GM21717 (cell line): ENCODE results near the gene TEX55.
"Not testable (repeated sequence)": the region's sequence is repeated elsewhere in the genome, so short reads cannot be mapped to it uniquely, and the experiment has no call there.

Experiments
- ATAC-seq: cut with Tn5 transposase; IDR thresholded peaks from one replicate; pipeline ENCODE4 v1.9.1; 2021; ENCODE audit warnings: mild to moderate bottlenecking, moderate library complexity; ENCODE audit not compliant: unreplicated experiment

The TEX55 gene

DNA sequence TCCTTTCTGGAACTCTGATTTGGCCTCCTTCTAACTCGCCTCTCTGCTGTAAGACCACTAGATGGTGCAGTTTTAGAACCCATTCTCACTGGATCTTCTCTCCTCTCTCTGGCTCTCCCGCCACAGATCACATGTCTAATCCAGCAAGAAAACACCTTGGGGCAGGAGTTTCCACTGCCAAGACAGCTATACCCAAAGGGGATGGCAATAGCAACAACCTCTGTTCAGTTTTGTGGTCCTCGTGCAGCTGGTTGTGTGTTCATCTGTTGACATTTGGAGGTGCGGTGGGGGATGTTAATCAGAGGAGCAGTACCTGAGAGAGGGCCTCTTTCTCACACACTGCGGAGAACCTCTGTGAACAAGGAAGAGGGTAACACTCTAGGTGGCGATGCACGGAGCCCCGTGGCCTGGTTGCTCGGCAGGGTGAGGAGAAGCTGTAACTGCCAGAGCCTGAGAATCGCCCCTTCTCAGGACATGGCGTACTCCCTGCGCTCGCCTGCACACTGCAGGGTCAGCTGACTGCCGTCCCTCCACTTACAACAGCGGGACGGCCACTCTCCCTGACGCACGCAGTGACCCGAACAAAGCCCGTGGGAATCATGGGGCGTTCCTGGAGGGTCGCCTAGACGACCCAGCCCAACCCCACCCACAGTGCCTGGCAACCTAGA is at the start of gene TEX55:
Gene TEX55, plus strand, starts transcription at position 666 of the 668 bp plus-strand sequence. CDS start 25 bp downstream, outside the sequence.
- ATAC-seq = peak; percentile 84

DNA sequence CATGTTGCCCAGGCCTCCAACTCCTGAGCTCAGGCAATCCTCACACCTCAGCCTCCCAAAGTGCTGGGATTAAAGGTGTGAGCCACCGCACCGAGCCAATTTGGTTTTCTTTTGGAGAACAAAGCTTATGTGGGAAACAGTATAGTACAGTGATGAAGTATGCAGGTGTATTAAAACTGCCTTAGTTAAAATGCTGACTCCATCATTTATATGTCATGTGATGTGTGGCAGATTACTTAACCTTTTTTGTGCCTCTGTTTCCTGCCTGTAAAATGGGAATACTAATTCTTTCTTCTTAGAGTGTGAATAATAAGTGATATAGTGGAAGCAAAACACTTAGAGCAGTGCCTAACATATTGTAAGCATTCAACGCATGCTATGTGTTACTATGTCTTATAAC is 48.0 kb upstream of the TEX55 start:
- ATAC-seq = no peak

DNA sequence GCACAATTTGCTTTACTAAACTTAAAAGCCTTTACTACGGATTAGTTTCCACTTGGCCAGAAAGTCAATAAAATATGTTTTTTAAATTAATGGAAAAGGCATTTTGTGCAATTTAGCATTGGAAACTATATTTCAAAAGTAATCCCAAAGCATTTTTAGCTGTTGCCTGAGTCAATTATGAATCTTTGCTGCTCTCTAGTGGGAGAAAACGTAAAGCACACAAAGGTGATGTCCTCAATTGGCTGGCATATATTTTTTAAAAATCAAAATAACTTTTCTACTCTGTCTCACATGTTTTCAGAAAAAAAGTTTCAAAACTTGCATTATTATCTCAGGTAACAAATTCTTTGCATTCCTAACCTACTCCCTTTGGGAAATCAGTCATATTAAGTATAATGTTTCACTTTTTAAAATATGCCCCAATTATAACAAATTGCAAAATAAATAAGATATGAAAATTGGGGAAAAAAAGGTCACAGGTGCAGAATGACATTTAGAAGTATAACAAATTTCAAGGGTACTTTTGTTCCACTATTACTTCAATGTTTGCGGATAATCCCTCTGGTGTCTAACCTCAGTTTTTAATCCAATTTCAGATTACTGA is 47.2 kb upstream of the TEX55 start:
- no peak for ATAC-seq

- ATAC-seq = no peak
Measured at GRCh38 chr3:119099785-119100184, 46.2 kb upstream of the TEX55 start.

DNA sequence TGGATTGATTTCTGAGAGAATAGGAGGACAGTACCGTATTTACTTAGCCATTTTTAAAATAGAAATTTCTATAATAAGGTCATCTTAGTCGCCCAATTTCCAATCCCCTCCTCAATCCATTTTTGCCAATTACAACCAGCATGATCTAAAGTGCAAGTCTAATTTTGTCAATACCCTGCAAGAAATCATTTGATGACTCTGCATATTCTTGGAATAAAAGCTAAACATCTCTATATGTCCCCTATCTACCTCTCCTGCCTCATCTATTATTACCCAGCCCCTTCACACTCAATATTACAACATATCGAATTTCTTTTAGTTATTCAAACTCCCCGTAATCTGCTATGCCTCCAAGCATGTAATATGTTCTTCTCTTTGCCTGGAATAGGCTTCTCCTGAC is 41.9 kb upstream of the TEX55 start:
- no peak for ATAC-seq

DNA sequence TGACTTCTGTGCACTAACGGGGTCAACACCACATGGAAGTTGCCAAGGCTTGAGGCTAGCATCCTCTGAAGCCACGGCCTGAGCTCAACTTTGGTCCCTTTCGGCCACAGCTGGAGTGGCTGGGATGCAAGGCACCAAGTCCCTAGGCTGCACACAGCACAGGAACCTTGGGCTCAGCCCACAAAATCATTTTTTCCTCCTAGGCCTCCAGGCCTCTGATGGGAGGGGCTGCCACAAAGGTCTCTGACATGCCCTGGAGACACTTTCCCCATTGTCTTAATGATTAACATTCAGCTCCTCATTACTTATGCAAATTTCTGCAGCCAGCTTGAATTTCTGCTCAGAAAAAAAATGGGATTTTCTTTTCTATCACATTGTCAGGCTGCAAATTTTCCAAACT is 27.6 kb upstream of the TEX55 start:
- not testable (repeated sequence) for ATAC-seq

GRCh38 chr3:119120480-119120879 is 25.5 kb upstream of the TEX55 start:
- no peak for ATAC-seq

GRCh38 chr3:119122350-119122749 is 23.6 kb upstream of the TEX55 start:
- no peak for ATAC-seq

DNA sequence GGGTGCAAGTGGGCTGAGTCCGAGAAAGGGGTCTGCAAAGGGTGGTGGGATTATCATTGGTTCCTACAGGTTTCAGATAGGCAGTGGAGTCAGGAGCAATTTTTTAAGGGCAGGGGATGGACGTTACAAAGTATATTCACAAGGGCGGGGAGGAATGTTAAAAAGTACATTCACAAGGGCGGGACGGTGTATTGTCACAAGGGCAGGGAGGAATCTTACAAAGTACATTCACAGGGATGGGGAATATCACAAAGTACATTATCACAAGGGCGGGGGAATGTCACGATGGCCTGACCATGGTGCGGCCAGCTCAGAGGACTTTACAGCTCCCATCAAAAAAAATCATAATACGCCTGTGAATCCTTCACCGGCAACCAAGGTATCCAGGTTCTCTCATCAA is 20.6 kb upstream of the TEX55 start:
- no peak for ATAC-seq

- no peak for ATAC-seq
Measured at GRCh38 chr3:119125742-119126504, 20.0 kb upstream of the TEX55 start.

DNA sequence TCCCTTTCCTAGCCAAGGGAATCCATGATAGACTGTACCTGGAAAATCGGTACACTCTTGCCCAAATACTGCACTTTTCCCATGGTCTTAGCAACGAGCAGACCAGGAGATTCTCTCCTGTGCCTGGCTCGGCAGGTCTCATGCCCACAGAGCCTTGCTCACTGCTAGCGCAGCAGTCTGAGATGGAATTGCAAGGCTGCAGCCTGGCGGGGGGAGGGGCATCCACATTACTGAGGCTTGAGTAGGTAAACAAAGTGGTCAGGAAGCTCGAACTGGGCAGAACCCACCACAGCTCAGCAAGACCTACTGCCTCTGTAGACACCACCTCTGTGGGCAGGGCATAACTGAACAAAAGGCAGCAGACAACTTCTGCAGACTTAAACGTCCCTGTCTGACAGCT is 15.7 kb upstream of the TEX55 start:
- not testable (repeated sequence) for ATAC-seq

- ATAC-seq = not testable (repeated sequence)
Measured at GRCh38 chr3:119132291-119132690, 13.7 kb upstream of the TEX55 start.

DNA sequence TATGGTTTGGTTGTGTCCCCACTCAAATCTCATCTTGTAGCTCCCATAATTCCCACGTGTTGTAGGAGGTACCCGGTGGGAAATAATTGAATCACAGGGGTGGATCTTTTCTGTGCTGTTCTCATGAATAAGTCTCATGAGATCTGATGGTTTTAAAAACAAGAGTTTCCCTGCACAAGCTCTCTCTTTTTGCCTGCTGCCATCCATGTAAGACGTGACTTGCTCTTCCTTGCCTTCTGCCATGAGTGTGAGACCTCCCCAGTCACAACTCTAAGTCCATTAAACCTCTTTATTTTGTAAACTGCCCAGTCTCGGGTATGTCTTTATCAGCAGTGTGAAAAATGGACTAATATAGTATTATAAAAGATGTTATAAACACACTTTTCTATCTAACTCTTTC is 6.6 kb upstream of the TEX55 start:
- not testable (repeated sequence) for ATAC-seq

DNA sequence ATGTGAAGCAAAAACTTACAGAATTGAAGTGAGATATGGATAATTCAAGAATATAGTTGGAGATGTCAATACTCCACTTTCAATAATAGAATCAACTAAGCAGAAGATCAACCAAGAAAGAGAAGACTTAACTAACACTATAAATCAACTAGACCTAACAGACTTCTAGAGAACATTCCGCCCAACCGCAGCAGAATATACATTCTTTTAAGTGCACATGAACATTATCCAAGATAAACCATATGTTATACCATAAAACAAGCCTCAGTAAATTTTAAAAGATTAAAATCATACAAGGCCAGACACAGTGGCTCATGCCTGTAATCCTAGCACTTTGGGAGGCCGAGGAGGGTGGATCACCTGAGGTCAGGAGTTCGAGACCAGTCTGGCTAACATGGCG is 5.5 kb upstream of the TEX55 start:
- ATAC-seq = no peak

DNA sequence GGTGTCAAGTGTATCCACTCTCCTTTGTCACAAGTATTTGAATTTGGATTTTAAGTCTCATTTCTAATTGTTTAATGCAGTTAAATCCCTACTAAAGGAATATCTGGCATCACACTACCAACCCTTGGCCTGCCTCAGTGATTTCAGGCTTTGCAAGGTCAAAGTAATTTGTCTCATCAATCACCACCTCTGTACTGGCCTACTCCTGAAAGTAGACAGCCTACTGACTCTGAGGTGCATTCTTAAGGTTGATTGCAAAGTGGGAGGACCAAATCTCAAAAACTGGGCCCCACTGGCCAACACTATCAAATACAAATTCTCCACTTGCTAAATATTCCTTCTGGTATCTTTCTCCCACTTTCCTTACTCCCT is 851 bp upstream of the TEX55 start:
- peak; percentile 19 for ATAC-seq

DNA sequence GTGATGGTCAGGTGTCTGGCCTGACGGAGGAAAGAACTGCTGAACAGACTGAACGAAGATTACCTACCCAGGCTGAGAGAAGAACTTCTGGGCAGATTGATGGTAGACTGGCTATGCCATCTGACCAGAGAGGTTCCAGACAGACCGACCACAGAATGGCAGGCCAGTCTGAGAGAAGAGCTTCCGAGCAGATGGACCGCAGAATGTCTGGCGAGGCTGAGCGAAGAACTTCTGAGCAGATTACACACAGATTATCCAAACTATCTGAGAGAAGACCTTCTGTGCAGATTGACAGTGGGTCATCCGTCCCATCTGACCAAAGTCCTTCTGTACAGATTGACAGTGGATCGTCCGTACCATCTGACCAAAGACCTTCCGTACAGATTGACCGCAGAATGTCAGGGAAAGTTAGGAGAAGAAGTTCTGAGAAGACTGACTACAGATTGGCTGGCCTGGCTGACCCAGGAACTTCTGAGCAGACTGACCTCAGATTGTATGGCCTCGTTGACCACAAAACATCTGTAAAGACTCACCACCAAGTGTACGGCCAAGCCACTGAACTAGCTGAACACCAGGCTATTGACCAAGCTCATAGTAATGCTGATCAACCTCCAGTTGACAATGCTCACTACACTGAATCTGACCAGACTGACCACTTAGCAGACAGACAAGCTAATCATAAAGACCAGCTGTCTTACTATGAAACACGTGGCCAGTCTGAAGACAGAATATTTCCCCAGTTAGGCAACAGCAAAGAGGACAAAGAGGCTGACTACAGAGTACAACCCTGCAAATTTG is 812 bp downstream of the TEX55 start:
- ATAC-seq = no peak

GRCh38 chr3:119147494-119147893 is 1.5 kb downstream of the TEX55 start:
- no peak for ATAC-seq

DNA sequence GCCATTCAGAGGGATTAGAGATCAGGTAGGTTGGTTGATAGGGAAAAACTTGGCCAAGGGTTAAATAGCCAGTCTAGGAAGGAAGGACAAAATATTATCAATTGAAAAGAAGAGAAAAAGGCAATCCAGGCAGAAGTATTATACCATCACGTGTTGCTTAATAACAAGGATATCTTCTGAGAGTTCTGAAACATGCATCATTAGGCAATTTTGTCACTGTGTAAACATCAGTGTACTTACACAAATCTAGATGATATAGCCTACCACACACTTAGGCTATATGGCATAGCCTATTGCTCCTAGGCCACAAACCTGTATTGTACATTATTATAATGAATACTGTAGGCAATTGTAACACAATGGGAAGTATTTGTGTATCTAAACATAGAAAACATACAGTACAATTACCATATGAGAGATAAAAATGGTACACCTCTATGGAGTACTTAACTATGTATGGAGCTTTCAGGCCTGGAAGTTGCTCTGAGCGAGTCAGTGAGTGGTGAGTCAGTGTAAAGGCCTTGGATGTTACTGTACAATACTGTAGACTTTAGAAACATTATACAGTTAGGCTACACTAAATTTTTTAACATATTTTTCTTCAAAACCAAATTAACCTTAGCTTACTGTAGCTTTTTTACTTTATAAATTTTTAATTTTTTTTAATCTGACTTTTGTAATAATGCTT is 2.7 kb downstream of the TEX55 start:
- ATAC-seq = no peak

GRCh38 chr3:119149484-119149883 is 3.5 kb downstream of the TEX55 start:
- ATAC-seq = no peak

GRCh38 chr3:119156868-119157267 is 10.9 kb downstream of the TEX55 start:
- no peak for ATAC-seq

DNA sequence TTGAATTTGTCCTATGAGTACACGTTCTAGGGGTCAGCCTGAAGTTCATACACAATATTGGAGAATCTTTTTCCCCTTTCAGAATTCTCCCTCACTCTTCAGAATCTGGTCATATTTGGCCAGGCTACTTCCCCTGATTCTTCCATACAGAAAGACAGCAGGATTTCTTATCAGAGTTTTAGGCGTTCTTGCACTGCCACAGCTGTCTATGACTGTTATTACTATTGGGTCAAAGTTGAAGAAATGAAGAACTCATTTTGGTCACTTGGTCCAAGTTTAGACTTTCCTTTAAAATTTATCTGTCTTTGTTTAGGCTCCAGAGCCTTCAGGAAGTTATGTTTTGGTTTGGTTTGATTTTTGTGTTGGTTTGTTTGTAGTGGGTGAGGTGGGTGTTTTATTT is 12.0 kb downstream of the TEX55 start:
- ATAC-seq = no peak
